Stimulated activated CD4-positive, alpha-beta T cell treated with anti-CD3 and anti-CD28 coated beads, Interleukin-12 subunit alpha, Interleukin-12 subunit beta, amount 100 ng/mL, for 48 hours (primary cell): ENCODE data around the gene SMIM35.
"Not testable (repeated sequence)": the region's sequence is repeated elsewhere in the genome, so short reads cannot be mapped to it uniquely, and the experiment has no call there.

Experiments
- DNase-seq, 3 donors: peaks; one replicate each; pipeline ENCODE4 v3.0.0-alpha.2; 2020; ENCODE audit warnings: low read depth in 2 of 3, low spot score in 1 of 3

The SMIM35 gene

DNA sequence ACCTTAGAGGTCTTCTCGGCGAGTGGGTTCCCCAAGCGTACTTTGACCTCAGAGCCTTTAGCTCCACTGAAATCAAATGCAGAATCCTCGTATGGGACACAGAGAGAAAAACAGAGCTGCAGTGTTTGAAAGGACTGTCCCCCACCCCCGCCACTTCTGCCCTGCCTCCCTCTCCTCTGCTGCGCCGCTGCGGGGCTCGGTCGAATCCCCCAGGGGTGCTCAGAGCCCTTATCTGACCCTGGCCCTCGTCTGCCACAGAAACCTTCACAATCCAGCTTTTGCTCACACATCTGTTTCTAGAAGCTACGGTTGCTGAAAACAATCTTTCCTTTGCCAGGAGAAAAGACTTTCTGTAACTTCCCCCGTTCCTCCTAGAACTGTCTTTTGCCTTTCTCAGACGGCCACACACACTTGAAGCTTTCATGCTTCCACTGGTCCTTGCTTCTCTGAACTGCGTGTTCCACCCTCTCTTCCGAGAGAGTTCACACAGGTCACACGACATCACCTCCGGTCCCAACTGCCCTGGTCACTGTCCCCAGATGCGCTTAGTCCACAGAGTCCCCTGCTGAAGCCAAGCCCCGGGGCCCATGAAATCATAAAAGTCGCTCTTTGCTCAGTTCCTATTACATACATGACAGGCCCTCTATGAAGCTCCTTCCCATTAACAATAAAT is 3.7 kb downstream of the SMIM35 start:
- DNase-seq: no peak

DNA sequence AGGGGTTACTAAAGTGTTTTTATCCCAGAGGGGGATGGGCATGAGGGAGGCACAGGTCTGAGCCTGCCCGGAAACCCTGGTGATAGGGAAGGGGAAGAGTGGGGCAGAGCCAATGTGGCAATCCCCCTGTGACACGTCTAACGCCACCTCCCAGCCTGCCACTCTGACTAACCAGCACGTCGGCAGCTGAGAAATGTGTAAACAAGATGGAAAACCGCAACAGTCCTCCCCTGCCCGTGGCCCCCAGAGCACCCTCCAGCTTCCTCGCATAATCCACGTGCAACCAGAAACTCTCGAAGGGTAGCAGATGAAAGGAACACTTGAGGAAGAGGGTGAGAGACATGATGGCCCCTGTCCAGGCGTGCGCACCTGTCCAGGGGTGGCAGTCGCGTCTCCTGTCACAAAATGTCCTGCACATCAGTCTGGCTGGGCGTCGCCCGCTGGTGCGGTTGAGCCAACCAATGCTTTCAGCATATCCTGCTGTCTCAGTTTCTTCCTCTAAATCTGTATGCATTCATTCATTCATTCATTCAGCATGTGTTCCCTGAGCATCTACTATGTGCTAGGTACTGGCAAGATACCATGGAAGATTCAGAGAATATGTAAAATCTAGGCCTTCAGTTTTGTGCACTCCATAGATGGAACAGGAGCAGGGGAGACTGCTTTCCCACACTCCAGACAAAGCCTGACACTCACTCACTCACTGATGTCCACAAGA is 5.4 kb downstream of the SMIM35 start:
- no peak for DNase-seq

DNA sequence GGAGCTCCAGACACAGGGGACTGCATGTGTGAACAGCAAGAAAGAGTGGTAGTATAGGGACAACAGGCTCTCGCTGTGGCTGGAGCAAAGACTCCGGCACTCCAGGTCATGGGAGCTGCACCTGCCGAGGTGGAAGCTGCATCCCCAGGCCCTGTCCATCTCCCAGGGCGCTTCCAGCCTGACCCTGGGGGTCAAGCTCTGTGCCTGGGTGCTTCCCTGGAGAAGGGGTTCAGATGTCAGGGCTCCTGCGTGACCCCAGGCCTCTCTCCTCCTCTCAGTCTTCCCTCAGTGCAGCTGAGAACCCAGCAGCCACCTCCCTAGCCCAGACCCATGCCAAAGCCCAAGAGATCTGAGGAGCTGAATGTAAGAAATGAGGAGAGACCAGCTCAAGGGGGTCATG is 6.5 kb downstream of the SMIM35 start:
- DNase-seq: no peak

DNA sequence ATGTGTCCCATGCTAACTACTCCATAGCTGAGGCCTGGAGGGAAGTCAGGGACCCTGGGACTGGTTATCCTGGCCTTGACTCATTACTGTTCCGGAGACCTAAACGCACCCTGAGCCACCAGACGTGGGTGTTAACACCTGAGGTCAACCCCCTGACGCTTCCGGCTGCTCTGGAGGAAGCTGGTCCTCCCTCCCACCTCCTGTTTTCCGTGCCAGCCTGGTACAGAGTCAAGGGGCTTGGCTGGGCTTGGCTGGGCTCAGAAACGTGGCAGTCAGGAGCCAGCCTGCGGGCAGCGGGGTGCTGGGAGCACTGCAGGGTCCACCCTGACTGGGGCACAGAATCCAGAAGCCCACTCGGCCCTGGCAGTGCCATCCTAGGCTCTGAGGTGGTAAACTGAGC is 7.3 kb downstream of the SMIM35 start:
- DNase-seq: no peak

DNA sequence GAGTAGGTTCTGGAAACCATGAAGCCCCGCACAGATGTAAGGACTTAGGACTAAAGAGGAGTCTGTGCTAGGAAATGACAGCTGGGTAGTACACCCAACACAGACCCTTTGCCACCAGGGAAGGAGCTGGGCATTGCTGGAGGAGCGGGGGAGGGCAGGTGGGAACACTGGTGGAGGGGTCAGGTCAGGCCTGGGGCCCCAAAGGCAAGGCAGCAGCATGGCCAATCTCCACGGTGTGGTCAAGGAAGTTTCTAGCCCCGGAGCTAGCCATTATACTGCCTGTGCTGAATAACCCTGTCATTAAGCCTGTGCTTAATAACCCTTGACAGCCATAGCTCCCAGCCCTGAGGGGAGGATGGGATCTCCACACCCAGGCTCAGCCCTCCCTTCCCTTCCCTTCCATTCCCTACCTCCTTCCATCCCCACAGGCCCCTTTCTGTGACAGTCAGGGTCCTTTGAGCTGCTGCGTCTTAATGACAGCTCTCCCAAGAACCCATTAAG is 7.8 kb downstream of the SMIM35 start:
- no peak for DNase-seq

DNA sequence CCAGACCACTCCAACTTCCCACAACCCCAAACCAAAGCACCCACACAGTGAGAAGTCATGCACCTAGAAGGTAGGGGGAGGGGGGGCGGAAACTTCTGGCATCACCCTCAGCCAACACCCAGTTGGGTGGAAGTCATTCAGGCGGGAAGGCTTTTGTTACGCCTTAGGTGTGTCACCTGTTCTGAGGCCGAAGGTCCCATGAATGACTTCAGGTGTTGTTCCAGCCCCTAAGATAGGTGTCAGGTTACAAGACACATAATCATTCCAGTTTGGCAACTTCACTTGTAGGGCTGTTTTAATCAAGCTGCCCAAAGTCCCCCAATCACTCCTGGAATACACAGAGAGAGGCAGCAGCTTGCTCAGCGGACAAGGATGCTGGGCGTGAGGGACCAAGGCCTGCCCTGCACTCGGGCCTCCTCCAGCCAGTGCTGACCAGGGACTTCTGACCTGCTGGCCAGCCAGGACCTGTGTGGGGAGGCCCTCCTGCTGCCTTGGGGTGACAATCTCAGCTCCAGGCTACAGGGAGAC is 9.9 kb downstream of the SMIM35 start, which contains the start of gene TMPRSS4:
TMPRSS4 (plus strand) TSS at position 325 of the 528 bp plus-strand sequence. CDS start 225 bp downstream, outside the sequence.
- DNase-seq: no peak

DNA sequence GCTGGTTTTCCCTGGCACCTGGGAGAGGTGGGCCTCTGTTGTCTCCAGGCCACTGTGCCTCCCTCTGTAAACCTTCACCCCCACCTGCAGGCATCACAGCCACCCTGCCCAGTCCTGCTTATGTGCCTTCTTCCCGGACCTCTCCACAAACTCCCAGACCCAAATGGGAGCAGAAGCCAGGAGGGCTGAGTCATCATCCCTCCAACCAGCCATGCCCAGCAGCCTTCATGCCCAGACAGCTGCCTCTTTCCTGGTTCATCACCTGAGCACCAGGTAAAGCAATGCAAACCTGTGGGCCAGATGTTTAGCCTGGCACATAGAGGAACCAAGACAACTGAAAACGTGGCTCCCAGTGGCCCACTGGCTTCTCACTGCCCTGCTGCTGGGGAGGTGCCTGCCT is 12.0 kb downstream of the SMIM35 start:
- DNase-seq: no peak

DNA sequence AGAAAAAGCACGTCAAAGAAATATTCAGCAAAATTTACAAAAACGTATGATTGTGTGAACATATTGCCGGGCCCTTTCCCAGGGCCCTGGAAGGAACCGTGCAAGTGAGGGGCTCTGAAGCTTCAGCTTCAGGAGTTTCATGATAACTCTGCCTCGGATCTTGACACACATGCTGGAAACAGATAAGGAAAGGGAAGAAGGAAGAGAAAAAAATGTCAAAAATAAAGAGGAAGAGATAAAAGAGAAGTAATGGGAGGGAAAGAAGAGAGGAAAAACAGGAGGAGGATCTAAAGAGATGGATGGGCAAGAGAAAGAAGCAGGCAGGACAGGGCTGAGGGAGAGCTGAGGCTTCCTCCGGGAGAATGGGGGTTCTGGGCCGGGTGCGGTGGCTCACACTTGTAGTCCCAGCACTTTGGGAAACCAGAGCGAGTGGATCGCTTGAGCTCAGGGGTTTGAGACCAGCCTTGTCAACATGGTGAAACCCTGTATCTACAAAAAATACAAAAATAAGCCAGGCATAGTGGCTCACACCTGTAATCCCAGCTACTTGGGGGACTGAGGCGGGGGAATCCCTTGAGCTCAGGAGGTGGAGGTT is 12.6 kb downstream of the SMIM35 start:
- DNase-seq: no peak

DNA sequence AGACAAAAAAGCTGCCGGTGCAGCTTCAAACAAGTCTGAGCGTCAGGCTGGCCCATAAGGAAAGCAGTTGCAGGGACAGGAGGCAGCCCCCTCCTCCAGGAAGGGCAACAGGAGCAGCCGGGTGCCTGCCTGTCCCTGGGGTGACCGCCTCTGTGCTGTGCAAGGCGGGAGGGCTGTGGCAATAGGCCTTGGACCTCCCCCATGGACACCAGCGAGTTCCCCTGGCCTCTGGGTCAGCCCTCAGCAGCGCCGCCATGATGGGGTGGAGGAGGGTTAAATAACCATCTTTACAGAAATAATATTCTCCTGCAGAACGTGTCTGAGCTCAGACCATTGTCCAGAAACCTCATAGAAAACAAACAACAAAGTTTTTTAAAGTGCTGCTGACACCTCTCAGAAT is 13.2 kb downstream of the SMIM35 start:
- DNase-seq: no peak

DNA sequence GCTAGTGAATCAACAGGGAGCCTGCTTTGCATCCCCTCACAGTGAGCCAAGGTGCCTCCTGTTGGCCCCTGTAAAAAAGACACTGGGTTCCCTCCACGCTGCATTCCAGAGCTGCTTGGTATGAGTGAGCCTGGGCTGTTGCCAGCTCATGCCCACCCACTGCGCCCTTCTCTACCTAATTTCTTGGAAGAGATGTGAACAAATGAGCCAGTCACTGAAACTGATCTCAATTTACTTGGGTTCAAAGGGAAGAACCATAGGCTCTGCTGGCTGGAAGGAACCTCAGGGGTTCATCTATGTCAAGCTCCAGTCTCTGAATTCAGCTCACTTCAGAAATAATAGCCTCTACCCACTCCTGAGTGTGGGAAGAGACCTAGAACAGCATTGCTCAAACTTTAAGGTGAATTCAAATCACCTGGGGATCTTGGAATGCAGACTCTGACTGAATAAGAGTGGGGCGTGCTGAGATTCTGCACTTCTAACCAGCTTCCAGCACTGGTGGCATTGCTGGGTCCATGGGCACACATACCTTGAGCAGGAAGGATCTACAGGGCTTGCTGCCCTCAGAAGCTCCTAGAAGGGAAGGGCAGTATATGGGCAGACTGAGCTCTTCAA is 15.2 kb downstream of the SMIM35 start:
- no peak for DNase-seq

DNA sequence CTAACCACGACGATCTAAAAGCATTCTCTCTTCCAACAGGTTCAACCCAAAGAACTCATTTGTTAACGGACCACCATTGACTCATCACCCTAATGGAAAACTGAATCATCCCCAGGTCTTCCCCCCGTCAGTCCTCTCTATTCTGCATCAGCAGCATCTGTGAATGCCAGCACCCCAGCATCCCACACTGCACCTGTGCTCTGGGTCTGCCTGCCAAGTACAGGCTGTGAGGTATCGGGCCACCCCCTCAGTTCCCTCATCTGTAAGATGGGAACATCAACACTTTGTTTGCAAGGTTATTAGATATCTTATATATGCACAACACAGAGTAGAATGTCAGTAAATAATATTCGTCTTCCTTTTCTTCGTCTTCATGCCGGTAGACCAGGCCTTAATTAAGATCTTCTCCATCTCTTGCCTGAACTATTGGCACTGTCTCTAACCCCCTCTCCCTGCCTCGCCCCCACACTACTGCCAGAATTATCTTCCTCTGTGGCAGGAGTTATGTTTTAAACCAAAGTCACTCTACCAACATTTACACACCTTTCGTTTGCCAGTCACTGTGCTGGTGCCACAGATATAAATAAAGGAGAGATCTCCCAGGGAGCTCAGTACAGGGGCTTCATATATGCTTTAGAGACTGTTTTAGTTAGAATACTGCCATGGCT is 17.7 kb downstream of the SMIM35 start:
- DNase-seq: no peak

DNA sequence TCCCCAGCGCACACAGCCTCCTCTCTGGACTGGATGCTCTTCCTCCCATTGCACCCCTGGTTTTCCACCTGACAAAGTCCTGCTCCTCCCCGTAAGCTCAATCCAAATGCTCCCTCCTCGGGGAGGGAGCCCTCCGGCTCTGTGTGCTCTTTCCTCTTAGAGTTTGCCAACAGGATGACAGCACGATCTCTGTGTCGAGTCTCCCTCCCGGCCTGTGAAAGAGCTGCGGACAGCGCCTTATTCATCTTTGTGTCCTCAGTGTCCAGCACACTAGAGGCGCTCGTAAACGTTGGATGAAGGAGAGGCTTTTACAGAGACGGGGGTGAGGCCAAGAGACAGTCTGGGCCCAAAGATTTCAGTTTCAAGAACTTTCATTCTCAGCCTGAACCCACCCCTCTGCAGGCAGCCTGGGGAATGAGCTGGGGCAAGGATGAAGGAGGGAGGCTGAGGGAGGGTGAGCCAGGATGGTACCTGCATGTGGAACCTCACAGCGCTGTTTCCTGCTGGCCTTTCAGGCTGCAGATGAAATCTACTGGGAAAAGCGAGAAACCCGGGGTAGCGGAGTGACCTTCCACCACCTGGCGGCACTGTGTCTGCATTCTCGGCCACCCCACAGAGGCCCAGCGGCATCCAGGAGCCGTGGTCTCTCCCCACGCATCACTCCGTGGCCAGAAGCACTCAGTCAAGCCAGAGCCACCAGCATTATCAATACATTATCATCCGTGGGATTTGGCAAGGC is 18.4 kb downstream of the SMIM35 start:
- no peak for DNase-seq

DNA sequence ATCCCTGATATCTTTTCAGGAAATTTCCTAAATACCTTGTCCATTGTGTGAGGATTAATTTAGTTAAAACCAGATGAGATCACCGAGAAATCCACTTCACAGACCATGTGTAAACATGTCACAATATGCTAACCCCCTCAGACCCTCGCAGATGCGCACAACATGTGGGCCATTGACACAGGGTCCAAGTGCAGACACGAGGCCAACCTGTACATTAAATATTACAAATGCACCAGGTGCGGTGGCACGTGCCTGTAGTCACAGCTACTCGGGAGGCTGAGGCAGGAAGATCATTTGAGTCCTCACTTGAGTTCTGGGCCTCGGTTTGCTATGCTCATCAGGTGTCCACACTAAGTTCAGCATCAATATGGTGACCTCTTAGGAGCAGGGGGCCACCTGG is 19.8 kb downstream of the SMIM35 start:
- no peak for DNase-seq

DNA sequence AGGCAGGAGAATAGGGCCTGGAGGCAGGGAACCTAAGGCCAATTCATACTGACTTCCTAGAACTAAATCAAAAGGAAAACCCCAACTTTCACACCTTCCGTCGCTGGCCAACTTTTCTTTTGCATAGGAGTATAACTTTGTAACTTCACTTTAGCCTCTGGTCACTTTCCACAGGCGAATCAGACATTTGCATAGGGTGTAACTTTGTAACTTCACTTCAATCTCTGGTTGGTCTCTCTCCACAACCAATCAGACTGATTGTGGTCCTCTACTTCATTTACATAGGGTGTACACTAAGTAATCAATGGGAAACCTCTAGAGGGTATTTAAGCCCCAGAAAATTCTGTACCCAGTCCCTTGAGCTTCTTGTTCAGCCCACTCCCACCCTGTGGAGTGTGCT is 21.4 kb downstream of the SMIM35 start:
- no peak for DNase-seq

DNA sequence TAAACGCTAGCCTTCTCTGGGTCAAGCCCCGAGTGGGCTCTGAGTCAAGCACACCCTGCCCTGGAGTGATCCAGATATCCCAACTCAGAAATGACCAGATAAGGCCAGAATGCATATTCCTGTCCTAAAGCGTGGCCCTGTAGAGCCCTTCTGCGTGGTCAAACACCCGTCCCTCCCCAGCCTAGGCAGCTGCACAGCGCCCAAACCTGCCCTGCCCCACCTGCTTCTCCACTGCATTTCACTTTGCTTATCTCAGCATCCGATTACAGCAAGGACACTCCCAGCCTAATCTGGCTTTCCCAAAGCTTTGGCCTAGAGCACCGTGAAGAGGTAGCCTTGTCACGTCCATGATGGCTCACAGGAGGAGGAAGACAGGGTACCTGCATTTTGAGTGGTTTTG is 21.8 kb downstream of the SMIM35 start:
- DNase-seq: no peak

DNA sequence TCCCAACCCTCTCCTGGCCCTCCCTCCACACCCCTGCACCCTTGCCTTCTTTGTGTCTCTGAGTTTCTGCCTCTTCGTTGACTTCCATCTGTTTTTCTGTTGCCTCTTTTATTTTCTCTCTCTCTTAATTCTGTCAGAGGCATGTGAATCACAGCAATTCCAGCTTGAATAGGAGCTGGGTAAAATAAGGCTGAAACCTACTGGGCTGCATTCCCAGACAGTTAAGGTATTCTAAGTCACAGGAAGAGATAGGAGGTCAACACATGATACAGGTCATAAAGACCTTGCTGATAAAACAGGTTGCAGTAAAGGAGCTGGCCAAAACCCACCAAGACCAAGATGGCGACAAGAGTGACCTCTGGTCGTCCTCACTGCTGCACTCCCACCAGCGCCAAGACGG is 24.1 kb downstream of the SMIM35 start:
- not testable (repeated sequence) for DNase-seq

DNA sequence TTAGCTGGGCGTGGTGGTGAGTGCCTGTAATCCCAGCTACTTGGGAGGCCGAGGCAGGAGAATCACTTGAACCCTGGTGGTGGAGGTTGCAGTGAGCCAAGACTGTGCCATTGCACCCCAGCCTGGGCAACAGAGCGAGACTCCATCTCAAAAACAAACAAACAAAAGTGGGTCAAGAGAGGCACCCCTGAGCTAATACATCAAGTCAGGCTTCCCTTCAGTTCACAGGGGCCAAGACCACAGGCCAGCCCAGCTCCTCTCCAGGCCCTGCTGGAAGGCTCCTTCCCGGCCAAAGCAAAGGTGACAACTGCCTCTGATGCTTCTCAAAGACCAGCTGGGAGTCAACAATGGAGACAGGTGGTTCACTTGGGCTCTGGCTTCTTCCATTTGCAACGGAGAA is 24.6 kb downstream of the SMIM35 start:
- DNase-seq: not testable (repeated sequence)

DNA sequence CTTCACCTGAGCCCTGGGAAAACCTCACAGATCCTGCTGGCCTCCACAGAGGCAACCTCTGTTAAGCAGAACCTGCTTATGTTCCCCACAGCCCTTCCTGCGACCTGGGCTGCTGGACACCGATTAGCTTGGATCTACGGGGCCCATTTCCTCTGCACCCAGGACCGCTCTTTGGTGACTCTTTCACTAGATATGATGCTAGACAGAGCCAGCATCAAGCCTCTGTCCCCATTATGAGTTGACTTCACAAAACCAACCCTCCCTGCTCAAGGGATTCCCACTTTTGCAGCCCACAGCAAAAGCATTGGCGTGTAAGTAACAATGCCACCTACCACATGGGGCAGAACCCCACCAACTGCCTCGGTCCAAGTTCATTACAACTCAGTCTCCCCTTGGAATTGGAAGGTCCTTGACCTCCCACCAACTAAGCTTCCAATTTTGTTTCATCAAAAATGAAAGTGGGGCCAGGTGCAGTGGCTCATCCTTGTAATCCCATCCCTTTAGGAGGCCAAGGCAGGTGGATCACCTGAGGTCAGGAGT is 25.1 kb downstream of the SMIM35 start:
- DNase-seq: no peak

DNA sequence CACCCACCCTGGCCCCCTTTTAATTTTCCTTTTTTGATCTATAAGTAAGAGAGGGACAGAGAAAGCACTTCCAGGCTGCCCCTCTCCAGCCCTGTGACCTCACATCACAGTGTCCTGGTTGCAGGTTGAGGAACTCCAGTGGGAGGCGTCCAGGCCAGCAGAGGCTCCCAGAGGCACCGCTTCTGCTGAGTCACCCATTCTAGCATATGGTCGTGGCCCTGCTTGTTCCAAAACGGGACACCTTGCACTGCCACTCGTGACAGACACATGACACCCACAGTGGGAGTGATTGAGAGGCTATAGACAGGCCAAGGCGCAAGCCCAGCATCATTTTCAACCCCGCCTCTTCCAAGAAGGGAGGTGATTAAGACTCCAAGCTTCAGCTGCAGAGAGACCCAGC is 25.9 kb downstream of the SMIM35 start:
- no peak for DNase-seq

DNA sequence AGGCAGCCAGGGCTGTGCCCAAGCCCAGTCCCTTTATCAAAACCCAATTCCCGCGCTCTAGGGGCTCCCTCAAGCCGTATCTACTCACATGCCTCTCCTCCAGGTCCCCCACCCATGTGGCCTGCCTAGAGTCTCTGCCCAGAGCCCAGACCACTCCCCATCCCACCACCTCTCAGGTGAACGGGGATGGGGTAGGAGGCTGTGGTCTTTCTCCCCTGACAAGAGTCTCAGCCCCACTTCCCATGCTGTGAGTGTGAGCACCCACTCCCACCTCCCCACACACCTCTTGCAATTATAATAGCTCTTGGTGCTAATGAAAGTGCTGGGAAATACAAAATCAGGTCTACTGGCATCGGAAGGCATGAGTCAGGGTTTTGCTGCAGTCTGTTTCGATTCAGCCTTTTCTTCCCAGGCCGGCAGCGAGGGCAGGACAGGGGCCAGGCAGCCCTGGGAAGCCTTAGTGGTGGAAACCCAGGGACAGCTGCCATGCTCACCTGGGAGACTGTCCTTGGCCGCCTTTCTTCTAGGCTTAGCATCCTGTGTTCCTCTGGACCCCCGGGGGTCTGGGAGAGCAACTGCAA is 26.6 kb downstream of the SMIM35 start:
- no peak for DNase-seq
